Thoracic aorta (tissue), 2 donors: ENCODE results near the gene RAB14. TPM values are rescaled to one million over a fixed set of nuclear protein-coding genes. Genes with fewer than 3 reads are reported as not detected.

ENCODE experiments used
- ATAC-seq: fragments of 150-250 bp; one replicate; pipeline ENCODE4 v1.8.0; 2017; ENCODE audit warnings: low read depth; ENCODE audit not compliant: insufficient number of reproducible peaks, low FRiP score
- DNase-seq: peaks from one replicate; pipeline ENCODE4 v3.0.0-alpha.2; 2020; ENCODE audit warnings: low spot score
- H3K27ac ChIP-seq, 2 donors: fragments of 200-600 bp; sonication (generic); 1 replicate in 1 of 2; 2 replicates in 1 of 2; pipeline ENCODE4 v1.5.1; 2016; ENCODE audit warnings: mild to moderate bottlenecking in 2 of 2, moderate library complexity in 2 of 2
- H3K27me3 ChIP-seq: fragments of 200-600 bp; sonication (generic); replicated peaks from 2 replicates; pipeline ENCODE4 v1.6.0; 2016; ENCODE audit warnings: mild to moderate bottlenecking; ENCODE audit not compliant: insufficient read depth
- H3K36me3 ChIP-seq: fragments of 200-600 bp; sonication (generic); one replicate; pipeline ENCODE4 v1.5.1; 2016
- H3K4me1 ChIP-seq, 2 donors: fragments of 200-600 bp; sonication (generic); 1 replicate in 1 of 2; 2 replicates in 1 of 2; pipeline versions ENCODE4 v1.5.1 to v1.6.0; 2016; ENCODE audit warnings: low read depth in 2 of 2, mild to moderate bottlenecking in 1 of 2; ENCODE audit not compliant: control insufficient read depth in 1 of 2
- H3K4me3 ChIP-seq: fragments of 200-600 bp; sonication (generic); 2 replicates; pipeline ENCODE4 v1.5.1; 2016; ENCODE audit warnings: mild to moderate bottlenecking
- H3K9me3 ChIP-seq: fragments of 200-600 bp; sonication (generic); 2 replicates; pipeline ENCODE4 v1.5.1; 2016
- total RNA-seq, 2 donors: library from RNA; depleted of rRNA; stranded (reverse); fragments of >200 nt; gene quantifications; one replicate each; pipeline versions ENCODE4 v1.1.0 to v1.2.3, GENCODE V29; 2016
- TF ChIP-seq, protein P1 (sequence below): fragments of 200-600 bp; sonication (generic); IDR thresholded peaks from one replicate; pipeline ENCODE4 v1.5.1; 2019; ENCODE audit warnings: antibody characterized with exemption

RAB14 gene
- total RNA-seq, 2 donors from 2014 or later = 32.9 to 39.2 TPM

DNA sequence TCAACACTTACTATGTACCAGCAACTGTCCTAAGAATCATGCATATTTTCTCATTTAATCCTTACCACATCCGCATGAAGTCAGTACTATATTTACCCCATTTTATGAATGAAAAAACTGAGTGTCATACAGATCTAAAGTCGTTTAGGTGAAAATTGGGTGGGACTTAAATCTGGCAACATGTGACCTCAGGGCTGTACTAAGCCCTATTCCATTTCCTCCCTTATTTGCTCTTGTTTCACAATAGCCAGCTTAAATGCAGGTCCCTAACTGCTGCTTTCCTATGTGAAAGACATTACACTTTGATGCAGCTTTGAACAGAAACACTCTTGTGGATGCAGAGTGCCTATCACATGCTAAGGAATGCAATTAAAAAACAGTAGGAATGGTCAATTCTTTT lies 2.5 kb upstream of the RAB14 start:
- ATAC-seq (no peak), DNase-seq (no peak)
- H3K36me3 ChIP-seq = no peaks in the 10 kb centered on the region
- H3K9me3 ChIP-seq = no peaks in the 10 kb centered on the region
- TF ChIP-seq, protein P1, sequence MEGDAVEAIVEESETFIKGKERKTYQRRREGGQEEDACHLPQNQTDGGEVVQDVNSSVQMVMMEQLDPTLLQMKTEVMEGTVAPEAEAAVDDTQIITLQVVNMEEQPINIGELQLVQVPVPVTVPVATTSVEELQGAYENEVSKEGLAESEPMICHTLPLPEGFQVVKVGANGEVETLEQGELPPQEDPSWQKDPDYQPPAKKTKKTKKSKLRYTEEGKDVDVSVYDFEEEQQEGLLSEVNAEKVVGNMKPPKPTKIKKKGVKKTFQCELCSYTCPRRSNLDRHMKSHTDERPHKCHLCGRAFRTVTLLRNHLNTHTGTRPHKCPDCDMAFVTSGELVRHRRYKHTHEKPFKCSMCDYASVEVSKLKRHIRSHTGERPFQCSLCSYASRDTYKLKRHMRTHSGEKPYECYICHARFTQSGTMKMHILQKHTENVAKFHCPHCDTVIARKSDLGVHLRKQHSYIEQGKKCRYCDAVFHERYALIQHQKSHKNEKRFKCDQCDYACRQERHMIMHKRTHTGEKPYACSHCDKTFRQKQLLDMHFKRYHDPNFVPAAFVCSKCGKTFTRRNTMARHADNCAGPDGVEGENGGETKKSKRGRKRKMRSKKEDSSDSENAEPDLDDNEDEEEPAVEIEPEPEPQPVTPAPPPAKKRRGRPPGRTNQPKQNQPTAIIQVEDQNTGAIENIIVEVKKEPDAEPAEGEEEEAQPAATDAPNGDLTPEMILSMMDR = no peak
- no peak overlapping the region for H3K4me3 ChIP-seq
- no peak overlapping the region for H3K27ac ChIP-seq
- no peaks in the 10 kb centered on the region for H3K27me3 ChIP-seq
- H3K4me1 ChIP-seq = peaks cover 9 to 19% of the 10 kb centered on the region in 2 donors

DNA sequence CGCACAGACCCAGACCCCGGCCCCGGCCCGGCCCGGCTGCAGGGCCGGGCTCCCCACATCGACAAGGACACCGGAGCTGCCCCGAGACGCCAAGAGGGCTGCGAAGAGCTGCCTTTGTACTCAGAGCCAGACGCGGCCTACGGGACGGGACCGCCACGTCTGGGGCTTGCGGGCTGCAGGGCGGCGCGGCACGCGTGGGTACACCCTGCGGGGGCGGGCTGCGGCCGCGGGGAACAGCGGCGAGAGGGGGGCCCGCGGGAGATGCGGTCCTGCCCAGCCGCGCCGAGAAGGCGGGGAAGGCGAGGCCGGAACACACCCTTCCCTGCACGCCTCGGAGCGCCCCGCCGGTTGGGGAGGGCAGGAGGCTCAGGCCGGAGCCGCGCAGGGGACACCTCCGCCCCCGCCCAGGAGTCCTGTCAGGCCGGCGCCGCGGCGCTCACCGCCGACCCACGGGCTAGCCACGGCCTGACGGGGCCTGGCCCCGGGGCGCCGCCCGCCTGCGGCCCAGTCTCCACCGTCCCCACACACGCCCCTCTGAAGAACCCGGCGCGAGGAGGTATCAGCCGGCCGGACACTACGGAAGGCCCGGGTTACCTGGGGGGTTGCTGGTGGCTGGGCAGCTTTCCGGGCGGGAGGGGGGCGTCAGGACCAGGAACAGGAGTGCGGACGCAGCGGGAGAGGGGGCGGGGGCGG lies 478 bp downstream of the RAB14 start:
- H3K9me3 ChIP-seq = no peaks in the 10 kb centered on the region
- no peaks in the 10 kb centered on the region for H3K36me3 ChIP-seq
- ATAC-seq = no peak
- no peak for DNase-seq
- H3K27ac ChIP-seq = peak overlapping the region; percentile 91 to 94
- H3K27me3 ChIP-seq = no peaks in the 10 kb centered on the region
- H3K4me3 ChIP-seq = peak overlapping the region; percentile 99
- TF ChIP-seq, protein P1 = no peak
- peaks cover 35 to 48% of the 10 kb centered on the region in 2 donors for H3K4me1 ChIP-seq

DNA sequence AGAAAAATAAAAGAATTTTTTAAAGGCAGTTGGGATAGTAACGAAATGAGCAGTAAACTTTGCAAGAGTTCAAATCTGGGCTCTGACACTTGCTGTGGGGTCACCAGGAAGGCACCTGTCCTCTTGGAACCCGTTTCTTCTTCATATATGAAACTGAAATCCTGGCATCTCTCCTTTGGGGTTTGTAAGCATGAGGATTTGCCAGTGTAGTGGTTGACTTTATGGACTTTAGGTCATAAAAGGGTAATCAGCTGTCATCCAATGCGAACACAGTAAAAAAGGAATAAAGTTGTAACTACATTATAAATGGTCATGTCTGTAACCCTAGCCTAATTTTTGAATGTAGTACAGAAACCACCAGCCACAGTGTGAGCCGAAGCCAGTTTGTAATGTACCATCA lies 1.3 kb downstream of the RAB14 start:
- Histone ChIP-seq H3K9me3 (no peaks in the 10 kb centered on the region), H3K27me3 (no peaks in the 10 kb centered on the region), H3K36me3 (no peaks in the 10 kb centered on the region), H3K4me3 (peak overlapping the region; percentile 99), H3K4me1 (peaks cover 43 to 56% of the 10 kb centered on the region in 2 donors), H3K27ac (peak overlapping the region in 1 of 2 donors; percentile 91)
- TF ChIP-seq, protein P1 = no peak
- ATAC-seq (no peak), DNase-seq (no peak)

DNA sequence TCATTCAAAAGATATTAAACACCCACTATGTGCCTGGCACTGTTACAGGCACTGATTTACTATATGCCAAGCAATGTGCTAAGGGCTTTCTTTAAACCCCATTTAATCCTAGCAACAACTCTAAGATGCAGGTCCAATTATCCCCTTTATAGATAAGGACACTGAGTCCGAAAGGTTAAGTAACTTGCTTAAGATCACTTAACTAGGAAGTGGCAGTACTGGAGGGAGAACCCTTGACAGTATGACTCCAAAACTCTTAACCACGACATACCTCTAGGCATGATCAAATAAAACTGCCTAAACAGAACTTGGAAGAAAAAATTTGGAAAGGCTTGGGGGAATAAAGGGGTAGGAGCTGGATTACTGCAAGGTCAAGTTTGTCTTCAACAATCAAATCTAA lies 1.7 kb downstream of the RAB14 start:
- ATAC-seq (no peak), DNase-seq (no peak)
- TF ChIP-seq, protein P1 = no peak
- peak overlapping the region; percentile 99 for H3K4me3 ChIP-seq
- H3K36me3 ChIP-seq = no peaks in the 10 kb centered on the region
- no peaks in the 10 kb centered on the region for H3K27me3 ChIP-seq
- no peaks in the 10 kb centered on the region for H3K9me3 ChIP-seq
- peaks cover 46 to 61% of the 10 kb centered on the region in 2 donors for H3K4me1 ChIP-seq
- no peak overlapping the region for H3K27ac ChIP-seq

DNA sequence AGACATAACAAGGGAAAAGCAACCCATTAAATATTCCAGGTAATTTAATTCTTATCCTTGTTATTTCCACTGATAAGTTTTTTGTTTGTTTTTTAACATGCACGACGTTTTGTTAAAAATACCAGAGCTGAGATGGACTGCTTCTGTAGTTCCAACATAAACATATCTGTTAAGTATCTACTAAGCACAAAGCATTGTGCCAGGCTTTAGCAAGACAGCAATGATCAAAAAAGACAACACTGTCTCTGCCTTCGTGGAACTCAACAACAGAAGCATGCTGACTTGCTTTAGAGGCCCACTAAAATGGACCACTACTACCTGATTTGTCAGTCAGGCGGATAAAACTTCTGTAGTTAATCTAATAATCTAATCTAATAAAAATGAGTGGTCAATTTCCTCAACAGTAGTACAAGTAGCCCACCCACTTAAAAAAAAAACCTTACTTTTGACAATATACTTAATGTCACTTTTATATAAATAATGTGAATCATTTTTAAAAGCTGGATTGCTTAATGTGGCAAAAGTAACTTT lies 3.1 kb downstream of the RAB14 start:
- Histone ChIP-seq H3K4me3 (peak overlapping the region; percentile 99), H3K36me3 (no peaks in the 10 kb centered on the region), H3K27me3 (no peaks in the 10 kb centered on the region), H3K4me1 (peaks cover 55 to 74% of the 10 kb centered on the region in 2 donors), H3K9me3 (no peaks in the 10 kb centered on the region), H3K27ac (no peak overlapping the region)
- DNase-seq = no peak
- TF ChIP-seq, protein P1 = no peak
- ATAC-seq = no peak
